GM15510 (cell line): ENCODE measurements around the gene COG8.
A peak's percentile ranks its signal among the peaks of the same experiment; 100 is the strongest.

ENCODE experiments used
- POLR2A ChIP-seq: IDR thresholded peaks from 3 replicates; pipeline ENCODE4 v1.6.1; 2011; ENCODE audit warnings: borderline replicate concordance; ENCODE audit not compliant: insufficient read length; ENCODE audit errors: extremely low read depth

Gene COG8

DNA sequence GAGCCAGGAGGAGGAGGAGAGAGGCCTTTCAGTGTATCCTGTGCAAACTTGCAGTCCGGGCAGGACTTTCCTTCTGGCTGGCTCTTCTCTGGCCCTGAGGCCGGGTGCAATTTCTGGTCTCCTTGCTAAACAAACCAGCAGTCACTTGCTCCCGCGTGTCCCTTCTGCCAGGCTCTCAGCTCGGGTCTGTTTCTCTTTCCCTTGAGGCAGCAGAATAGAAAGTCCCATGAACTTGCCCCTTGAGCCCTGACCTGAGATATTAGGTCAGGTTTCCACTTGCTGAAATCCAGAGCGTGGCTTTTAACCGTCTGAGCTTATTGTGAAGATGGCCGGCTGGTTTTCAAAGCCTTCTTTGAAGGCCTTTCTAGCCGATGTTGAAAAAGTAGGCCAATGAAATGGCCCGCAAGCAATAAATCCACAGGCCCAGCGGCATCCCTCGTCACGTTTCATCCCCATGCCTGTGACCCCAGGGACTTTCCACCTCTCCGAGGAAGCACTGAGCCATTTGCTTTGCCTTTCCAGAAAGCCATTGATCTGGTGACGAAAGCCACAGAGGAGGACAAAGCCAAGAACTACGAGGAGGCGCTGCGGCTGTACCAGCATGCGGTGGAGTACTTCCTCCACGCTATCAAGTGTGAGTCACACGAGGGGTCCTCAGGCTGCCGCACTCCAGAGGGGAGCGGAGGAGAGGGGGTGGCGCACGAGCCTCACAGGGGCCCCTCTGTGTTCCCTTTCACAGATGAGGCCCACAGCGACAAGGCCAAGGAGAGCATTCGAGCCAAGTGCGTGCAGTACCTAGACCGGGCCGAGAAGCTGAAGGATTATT lies 23.7 kb downstream of the COG8 start:
- no peak for TF ChIP-seq POLR2A

DNA sequence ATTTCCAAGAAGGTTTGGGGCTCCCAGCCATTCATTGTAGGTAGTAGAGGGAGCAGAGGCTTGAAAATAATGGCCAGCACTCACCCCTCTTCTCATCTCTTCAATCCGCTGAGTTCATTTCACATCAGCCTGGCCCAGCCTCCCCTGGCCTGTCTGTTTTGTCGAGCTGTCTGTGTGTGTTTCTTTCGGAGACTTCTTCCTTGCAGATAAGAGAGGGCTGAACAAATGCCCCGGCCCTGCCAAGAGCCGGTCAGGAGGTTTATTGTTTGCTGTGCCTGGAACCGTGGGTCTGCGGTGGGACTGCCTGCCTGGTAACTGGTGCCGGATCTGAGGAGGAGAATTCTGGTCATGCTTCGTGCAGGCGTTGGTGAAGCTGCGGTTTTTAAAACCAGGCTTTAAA lies 24.8 kb downstream of the COG8 start:
- TF ChIP-seq POLR2A: no peak

DNA sequence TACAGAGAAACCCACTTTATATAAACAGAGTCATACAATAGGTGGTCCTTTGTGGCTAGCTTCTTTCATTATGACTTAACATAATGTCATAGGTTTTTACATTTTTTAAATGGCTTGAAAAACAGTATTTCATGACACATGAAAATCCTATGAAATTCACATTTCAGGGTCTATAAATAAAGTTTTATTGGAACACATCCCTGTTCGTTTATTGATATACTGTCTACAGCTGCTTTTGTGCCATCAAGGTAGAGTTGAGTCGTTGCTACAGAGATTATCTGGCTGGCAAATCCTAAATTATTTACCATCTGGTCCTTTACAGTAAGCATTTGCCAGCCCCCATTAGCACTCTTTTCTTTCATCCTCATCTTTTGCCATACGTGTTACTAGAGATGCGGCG lies 25.9 kb downstream of the COG8 start:
- no peak for TF ChIP-seq POLR2A

DNA sequence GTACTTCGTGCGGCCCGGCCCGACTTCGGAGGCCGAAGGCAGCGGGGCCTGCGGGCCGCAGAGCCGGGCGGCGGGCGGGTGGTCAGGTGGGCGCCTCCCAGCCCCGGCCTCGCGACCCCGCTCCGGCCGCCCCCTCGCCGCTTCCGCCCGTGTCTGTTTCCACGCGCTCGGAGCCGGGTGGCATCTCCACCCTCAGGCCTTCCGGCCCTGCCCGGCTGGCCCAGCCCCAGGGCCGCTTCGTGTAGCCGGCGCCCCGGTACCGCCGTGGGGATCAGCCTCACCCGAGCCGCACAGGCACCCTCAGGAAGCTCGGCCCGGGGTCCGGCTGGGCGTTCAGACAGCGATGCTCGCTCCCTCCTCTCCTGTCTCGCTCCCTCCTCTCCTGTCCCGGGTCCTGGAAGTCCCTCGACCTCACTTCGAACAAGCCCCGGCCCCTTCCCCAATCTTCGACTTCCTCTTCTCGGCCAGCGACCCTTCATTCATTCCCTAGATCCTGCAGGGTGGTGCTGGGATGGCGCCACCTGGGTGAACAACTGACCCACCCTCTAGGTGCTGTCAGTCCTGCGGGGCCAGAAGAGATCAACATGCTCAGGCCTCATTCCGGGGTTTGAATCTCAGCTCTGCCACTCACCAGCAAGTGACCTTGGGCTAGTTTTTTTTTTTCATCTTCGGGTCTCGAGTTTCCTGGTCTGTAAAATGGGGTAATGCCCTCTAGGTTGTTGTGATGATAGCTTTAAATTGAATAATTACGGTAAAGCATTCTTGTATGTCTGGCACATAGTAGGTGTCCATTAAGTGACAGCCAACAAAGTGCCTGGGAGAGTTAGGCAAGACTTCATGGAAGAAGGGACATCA lies 27.6 kb downstream of the COG8 start:
- no peak for TF ChIP-seq POLR2A

DNA sequence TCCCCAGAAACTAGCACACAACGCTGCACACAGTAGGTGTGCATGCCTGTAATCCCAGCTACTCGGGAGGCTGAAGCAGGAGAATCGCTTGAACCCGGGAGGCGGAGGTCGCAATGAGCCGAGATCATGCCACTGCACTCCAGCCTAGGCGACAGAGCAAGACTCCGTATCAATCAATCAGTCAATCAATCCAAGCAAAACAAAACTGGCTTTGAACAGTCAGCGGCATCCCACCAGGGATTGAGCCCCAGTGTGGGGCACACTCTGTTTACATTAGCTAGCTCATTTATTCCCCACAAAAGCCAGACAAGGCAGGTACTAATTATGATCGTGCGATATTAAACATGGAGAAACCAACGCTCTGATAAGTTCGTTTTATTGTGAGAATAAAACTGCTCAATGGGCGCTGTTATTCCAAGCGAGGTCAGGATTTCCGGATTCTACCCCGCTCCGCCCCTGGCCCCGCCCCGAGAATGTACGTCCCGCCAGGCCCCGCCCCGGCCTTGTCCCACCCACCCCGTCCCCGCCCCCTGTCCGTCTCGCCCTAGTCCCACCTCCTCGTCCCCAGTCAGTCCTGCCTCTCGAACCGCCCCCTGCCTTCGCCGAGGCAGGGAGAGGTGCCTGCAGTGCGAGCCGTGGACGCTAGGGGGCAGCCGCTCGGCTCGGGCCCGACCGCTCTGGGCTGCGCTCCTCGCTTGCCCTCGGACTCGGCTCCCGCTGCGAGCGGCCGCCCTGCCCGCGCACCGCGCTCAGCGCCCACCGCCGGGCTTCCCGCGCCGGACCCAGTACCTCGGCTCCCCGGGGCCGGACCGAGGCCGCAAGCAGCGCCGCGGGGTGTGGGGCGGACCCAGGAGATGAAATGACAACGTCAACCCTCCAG lies 28.5 kb downstream of the COG8 start, which contains the start of gene VPS4A:
VPS4A (plus strand) TSS at position 698 of the 880 bp plus-strand sequence; CDS start at position 860, 162 bp downstream.
- peak; percentile 89 for TF ChIP-seq POLR2A

DNA sequence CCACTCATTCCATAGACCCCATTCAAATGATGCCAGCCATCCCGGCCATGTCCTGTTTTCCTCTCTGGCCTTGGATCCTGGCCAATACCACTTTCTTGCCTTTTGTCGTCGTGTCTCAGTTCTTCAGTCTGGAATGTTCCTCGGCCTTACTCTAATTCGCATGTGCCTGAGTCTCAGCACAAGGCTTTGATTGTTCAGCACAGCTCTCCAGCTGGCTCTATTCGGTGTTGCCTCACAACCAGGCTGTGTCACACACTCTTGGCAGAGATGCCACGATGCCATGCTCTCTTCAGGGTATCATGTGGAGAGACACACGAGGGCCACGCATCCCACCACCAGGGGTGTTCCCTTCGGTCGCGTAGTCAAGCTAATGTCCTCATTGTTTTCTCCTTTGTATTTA lies 30.0 kb downstream of the COG8 start:
- TF ChIP-seq POLR2A: no peak

DNA sequence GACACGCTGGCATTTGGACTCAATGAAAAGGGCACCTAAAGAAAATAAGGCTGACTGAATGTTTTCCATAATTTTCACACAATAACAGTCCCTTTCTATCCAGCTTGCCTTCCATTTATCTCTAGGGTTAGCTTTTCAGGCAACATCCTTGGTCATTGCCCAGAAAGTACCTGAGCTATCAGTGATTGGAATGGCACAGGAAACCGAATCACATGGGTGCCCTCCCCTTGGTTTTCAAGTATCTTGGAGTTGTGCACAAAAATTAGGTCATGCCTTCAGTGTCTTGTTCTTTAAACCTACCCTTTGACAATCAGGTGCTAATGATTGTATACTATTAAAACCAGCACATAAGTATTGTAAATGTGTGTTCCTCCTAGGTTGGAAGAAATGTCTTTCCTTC lies 31.5 kb downstream of the COG8 start:
- no peak for TF ChIP-seq POLR2A

DNA sequence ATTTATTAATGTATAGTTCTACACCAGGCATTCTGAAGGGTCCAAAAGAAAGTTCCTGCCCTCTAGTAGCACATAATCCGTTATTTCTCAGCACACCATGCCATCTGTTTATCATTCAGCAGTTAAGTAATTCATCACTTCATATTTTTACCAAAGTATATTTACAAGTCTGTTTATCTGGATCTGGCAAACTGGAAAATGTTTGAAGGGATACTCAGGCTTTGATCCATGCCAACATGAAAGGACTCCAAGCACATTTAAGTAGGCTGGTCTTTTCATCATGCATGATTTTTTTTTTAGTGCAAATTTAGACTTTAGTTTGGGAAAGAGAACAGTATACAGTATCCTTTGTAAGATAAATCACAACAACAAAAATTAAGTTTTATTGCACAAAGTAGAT lies 32.3 kb downstream of the COG8 start:
- TF ChIP-seq POLR2A: no peak

DNA sequence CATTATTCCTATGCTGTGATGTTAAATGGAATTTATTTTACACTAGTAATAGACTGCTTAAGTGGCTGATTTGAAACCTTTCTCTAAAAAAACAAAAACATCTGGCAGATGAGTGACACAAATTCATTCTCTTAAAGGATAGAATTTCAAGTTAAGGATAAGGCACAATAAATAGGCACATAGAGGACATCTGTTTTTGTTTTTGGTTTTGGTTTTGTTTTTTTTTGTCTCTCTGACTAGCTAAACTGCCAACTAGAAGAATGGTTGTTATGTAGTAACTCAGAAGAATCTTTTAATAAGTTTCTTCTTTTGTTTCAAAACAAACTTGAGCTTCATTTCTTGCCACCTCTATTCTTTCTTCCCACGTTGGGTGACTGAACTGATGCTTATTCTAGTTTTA lies 33.3 kb downstream of the COG8 start:
- TF ChIP-seq POLR2A: no peak

DNA sequence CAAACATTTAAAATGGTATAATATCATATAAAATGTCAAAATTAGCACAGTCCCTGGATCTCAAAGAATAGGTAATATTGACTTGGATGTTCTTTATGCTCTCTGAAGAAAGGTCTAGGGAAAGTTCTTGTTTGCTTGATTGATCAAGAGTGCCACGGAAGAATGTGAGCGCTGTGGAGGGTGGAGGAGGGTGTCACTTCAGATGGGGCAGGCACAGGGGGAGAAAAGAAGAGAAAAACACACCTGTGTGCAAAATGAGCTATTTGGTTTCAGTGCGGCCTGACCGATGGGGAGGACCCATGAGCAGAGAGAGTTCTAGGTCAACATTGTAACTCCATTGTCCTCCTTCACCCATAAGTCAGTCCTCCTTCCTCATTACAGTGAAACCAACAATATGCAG lies 37.1 kb downstream of the COG8 start:
- TF ChIP-seq POLR2A: no peak

DNA sequence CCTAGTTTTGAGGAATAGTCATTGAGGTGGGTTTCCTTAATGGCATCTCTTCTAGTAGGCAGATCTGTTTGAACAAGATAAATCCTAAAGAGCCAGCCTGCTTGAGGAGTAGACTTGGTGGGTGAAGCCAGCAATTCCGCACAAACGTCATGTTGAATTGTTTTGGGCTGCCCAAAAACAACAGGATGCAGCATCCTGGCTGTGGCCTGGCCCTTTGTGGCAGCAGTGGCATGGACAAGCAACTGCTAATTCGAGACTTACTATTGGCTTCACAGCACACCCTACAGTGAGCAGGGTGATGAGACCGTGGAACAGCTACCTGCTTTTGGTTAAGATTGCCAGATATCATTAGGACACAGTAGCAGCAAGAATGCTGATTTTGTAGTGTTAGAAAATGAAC lies 37.5 kb downstream of the COG8 start:
- TF ChIP-seq POLR2A: no peak

DNA sequence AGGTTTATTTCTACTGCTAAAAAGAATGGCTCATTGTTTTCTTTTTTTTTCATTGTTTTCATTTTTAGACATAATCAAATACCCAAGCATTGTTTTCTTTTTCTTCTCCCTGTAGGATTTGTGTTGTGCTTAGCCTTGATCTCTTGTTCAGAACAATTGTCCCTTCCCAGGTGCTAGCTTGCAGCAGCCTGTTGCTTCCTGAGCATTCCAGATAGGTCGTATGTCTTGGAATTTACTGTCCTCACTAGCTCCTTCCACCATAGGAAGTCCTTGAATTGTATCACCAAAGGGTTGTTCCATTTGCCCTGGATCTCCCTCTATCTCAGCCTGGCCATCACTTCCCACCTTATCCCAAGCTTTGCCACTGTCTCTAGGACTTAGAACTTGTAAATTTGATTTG lies 38.2 kb downstream of the COG8 start:
- TF ChIP-seq POLR2A: no peak

DNA sequence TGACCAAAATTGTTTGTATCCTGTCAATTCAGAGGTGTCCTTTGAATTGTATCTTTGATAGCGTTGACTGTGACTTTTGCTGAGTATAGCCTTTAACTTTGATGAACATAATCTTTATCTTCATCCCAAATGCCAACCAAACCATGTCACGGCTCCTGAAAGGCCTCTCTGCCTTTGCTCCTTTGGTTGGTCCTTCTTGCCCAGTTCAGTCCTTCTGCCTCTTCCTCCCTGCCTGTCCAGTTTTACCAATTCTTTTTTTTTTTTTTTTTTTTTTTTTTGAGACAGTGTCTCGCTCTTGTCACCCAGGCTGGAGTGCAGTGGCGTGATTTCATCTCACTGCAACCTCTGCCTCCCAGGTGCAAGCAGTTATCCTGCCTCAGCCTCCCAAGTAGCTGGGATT lies 41.1 kb downstream of the COG8 start:
- TF ChIP-seq POLR2A: no peak

DNA sequence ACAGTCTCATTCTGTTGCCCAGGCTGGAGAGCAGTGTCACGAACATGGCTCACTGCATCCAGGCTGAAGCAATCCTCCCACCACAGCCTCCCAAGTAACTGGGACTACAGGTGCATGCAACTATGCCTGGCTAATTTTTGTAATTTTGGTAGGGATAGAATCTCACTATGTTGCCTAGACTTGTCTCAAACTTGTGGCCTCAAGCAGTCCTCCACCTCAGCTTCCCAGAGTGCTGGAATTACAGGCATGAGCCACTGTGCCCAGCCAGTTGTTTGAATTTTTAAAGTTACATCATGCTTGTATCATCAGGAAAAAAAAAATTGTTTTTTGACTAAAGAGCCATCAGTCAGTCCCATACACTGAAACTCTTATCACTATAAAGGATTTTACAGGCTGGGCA lies 45.3 kb downstream of the COG8 start:
- no peak for TF ChIP-seq POLR2A

DNA sequence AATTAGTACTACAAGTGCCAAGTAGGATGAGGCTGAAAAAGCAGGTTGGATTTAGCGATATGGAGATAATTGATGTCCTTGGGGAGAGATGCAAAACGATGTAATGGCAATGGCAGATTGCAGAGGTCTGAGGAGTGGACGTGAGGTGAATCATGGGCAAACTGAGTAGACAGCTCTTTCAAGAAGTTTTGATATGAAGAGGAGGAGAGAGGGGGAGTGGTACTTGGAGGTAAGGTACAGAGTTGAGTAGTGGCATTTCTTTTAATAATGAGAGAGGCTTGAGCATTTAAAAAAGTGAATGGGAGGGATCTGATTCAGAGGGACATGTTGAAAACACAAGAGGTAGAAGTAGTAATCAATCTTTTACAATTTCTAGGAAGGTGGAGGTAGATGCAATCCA lies 46.0 kb downstream of the COG8 start:
- TF ChIP-seq POLR2A: no peak
